Endothelial cell of umbilical vein (primary cell): ENCODE results near the gene CNTN6. TPM values are rescaled to one million over a fixed set of nuclear protein-coding genes. Genes with fewer than 3 reads are reported as not detected.

Experiments used
- BruUV-seq: library from RNA; stranded (reverse); fragments of 400-500 nt; replicated peaks from 2 replicates; lab custom pipeline; 2021; lab: Mats Ljungman, UMichigan
- CTCF ChIA-PET: fragments of 300-600, 350-600 bp; sonication (Branson Sonifier 250); formaldehyde crosslinking; loops from one replicate; lab custom pipeline; 2021; ENCODE audit warnings: antibody characterized with exemption, inconsistent platforms; lab: Charles Lee
- POLR2A ChIA-PET: fragments of 300-600, 350-600 bp; sonication (Branson Sonifier 250); formaldehyde crosslinking; loops from one replicate; lab custom pipeline; 2021; ENCODE audit warnings: antibody characterized with exemption, inconsistent platforms; lab: Charles Lee
- DNase-seq: peaks from one replicate; pipeline ENCODE4 v3.0.0-alpha.2; 2011; ENCODE audit warnings: low read depth, low spot score
- FAIRE-seq: peaks from 2 replicates; lab custom pipeline; 2011; peaks lifted over from hg19 to GRCh38; lab: Jason Lieb, UNC
- H2AFZ ChIP-seq: 2 replicates; pipeline ENCODE4 v1.6.0; 2012; ENCODE audit warnings: low read depth, low read length, control low read depth, inconsistent platforms
- H3K27ac ChIP-seq: 2 replicates; pipeline ENCODE4 v1.5.1; 2011; ENCODE audit warnings: low read depth, mild to moderate bottlenecking, control low read depth, low read length, moderate library complexity; ENCODE audit not compliant: insufficient read depth
- H3K27me3 ChIP-seq, 2 experiments: 2 replicates each; pipeline versions ENCODE4 v1.6.0 to v1.6.1; 2011; ENCODE audit warnings: low read length in 2 of 2, mixed read lengths in 1 of 2; ENCODE audit not compliant: control insufficient read depth in 2 of 2, insufficient read depth in 2 of 2
- H3K36me3 ChIP-seq, 2 experiments: 2 replicates in 1 of 2; 3 replicates in 1 of 2; pipeline ENCODE4 v1.5.1; 2011; ENCODE audit warnings: low read length in 2 of 2, mild to moderate bottlenecking in 1 of 2, moderate library complexity in 1 of 2; ENCODE audit not compliant: control insufficient read depth in 2 of 2, insufficient read depth in 2 of 2; ENCODE audit errors: extremely low read depth in 1 of 2
- H3K4me1 ChIP-seq: 3 replicates; pipeline ENCODE4 v1.5.1; 2011; ENCODE audit warnings: mild to moderate bottlenecking, low read length; ENCODE audit not compliant: control insufficient read depth, insufficient read depth; ENCODE audit errors: extremely low read depth
- H3K4me2 ChIP-seq: 2 replicates; pipeline ENCODE4 v1.6.1; 2011; ENCODE audit warnings: low read length, control low read depth, mixed read lengths; ENCODE audit not compliant: insufficient read depth
- H3K4me3 ChIP-seq, 3 experiments: fragments of 200-600 bp in 1 of 3; sonication (generic), shearing (Covaris generic) in 1 of 3; replicated peaks in 1 of 3; 2 replicates each; pipeline ENCODE4 v1.5.1; 2011 to 2016; ENCODE audit warnings: control low read depth in 3 of 3, low read length in 3 of 3, mild to moderate bottlenecking in 2 of 3, inconsistent platforms in 1 of 3, low read depth in 1 of 3, moderate library complexity in 1 of 3; ENCODE audit not compliant: insufficient read depth in 1 of 3
- H3K79me2 ChIP-seq: 2 replicates; pipeline ENCODE4 v1.6.0; 2012; ENCODE audit warnings: low read length, inconsistent platforms; ENCODE audit not compliant: control insufficient read depth, insufficient read depth
- H3K9ac ChIP-seq: replicated peaks from 2 replicates; pipeline ENCODE3; 2011; ENCODE audit warnings: low read length, control low read depth; ENCODE audit not compliant: insufficient read depth; ENCODE audit errors: extremely low read depth
- H3K9me1 ChIP-seq: replicated peaks from 3 replicates; pipeline ENCODE4 v1.6.0; 2011; ENCODE audit warnings: mild to moderate bottlenecking, low read length; ENCODE audit not compliant: control insufficient read depth, insufficient read depth; ENCODE audit errors: extremely low read depth
- H3K9me3 ChIP-seq: replicated peaks from 2 replicates; pipeline ENCODE4 v1.5.1; 2012; ENCODE audit warnings: low read length, inconsistent platforms; ENCODE audit not compliant: control insufficient read depth, insufficient read depth
- H4K20me1 ChIP-seq: replicated peaks from 2 replicates; pipeline ENCODE3; 2011; ENCODE audit warnings: mild to moderate bottlenecking, low read length; ENCODE audit not compliant: control insufficient read depth, insufficient read depth; ENCODE audit errors: extremely low read depth
- EZH2 ChIP-seq: IDR thresholded peaks from 2 replicates; pipeline ENCODE4 v1.6.1; 2012; ENCODE audit warnings: borderline replicate concordance, low read depth, mild to moderate bottlenecking, moderate library complexity, low read length, inconsistent platforms; ENCODE audit not compliant: severe bottlenecking
- FOS ChIP-seq: IDR thresholded peaks from 2 replicates; pipeline ENCODE4 v1.6.1; 2011; ENCODE audit warnings: mild to moderate bottlenecking, low read length, moderate library complexity, borderline replicate concordance; ENCODE audit not compliant: insufficient read depth
- GATA2 ChIP-seq: IDR thresholded peaks from 2 replicates; pipeline ENCODE4 v1.7.0; 2011; ENCODE audit warnings: low read depth, mild to moderate bottlenecking, moderate library complexity, mixed read lengths, low read length; ENCODE audit not compliant: insufficient read length, insufficient read depth
- JUN ChIP-seq: IDR thresholded peaks from 2 replicates; pipeline ENCODE4 v1.6.1; 2011; ENCODE audit warnings: borderline replicate concordance, low read depth; ENCODE audit not compliant: insufficient read length, insufficient read depth
- MAX ChIP-seq: IDR thresholded peaks from 2 replicates; pipeline ENCODE4 v1.6.1; 2011; ENCODE audit not compliant: insufficient read depth, insufficient read length
- MYC ChIP-seq: IDR thresholded peaks from one replicate; pipeline ENCODE4 v1.6.1; 2011; ENCODE audit warnings: mild to moderate bottlenecking, low read depth, low read length
- POLR2A ChIP-seq: IDR thresholded peaks from 2 replicates; pipeline ENCODE4 v1.6.1; 2012; ENCODE audit warnings: low read depth, mild to moderate bottlenecking, control low read depth, low read length
- POLR2AphosphoS5 ChIP-seq: IDR thresholded peaks from 2 replicates; pipeline ENCODE4 v1.6.1; 2012; ENCODE audit warnings: low read depth, mild to moderate bottlenecking, control low read depth, low read length, moderate library complexity; ENCODE audit not compliant: insufficient read depth
- dilution Hi-C: fragments of 300-500 bp; cut with MboI; formaldehyde crosslinking; loops from one replicate; pipeline ENCODE4 v1.15.0; 2019; ENCODE audit warnings: low sequenced_read_pairs; ENCODE audit not compliant: extremely low pct_ligation_motif_present
- intact Hi-C: fragments of 100-400 bp; cut with micrococcal nuclease; formaldehyde crosslinking; loops from one replicate; pipeline ENCODE4 v1.10.0; 2022
- polyA plus RNA-seq, 4 experiments: library from polyadenylated mRNA; depleted of rRNA in 3 of 4; stranded (reverse) in 3 of 4; unstranded in 1 of 4; fragments of >200 nt; gene quantifications; 2 replicates each; pipeline versions ENCODE4 v1.2.1 to v1.2.3, GENCODE V29; 2011 to 2012; ENCODE audit warnings: missing spikeins in 1 of 4
- total RNA-seq: library from RNA; stranded (reverse); gene quantifications from 2 replicates; pipeline ENCODE4 v1.2.3, GENCODE V29; 2021
- TF ChIP-seq, protein P1 (sequence below), 2 donors: IDR thresholded peaks; 1 replicate in 1 of 2; 2 replicates in 1 of 2; pipeline ENCODE4 v1.5.1; 2011; ENCODE audit warnings: low read length in 2 of 2, mild to moderate bottlenecking in 2 of 2, moderate library complexity in 2 of 2, control low read depth in 1 of 2, inconsistent platforms in 1 of 2, low read depth in 1 of 2; ENCODE audit not compliant: insufficient read depth in 1 of 2; ENCODE audit errors: extremely low read depth in 1 of 2

The CNTN6 gene
- total and polyA plus RNA-seq, 2 donors (not counting 3 experiments of a cell fraction or from before 2014, with no cell fraction given): not detected

- FAIRE-seq: no peak
- BruUV-seq: no TSS peak
- Histone ChIP-seq H2AFZ (no peak overlapping the region), H3K27ac (no peak overlapping the region), H3K9me1 (no peaks in the 10 kb centered on the region), H4K20me1 (no peaks in the 10 kb centered on the region), H3K36me3 (no peaks in the 10 kb centered on the region), H3K4me2 (no peak overlapping the region), H3K9me3 (no peaks in the 10 kb centered on the region), H3K9ac (no peak overlapping the region), H3K79me2 (no peaks in the 10 kb centered on the region), H3K27me3 (no peaks in the 10 kb centered on the region), H3K4me3 (no peak overlapping the region), H3K4me1 (no peaks in the 10 kb centered on the region)
- intact Hi-C loops: no loop called here
- dilution Hi-C loops: no loop called here
- no peak for DNase-seq
- CTCF ChIA-PET: no interaction called here
- POLR2A ChIA-PET: no interaction called here
- TF ChIP-seq, protein P1, sequence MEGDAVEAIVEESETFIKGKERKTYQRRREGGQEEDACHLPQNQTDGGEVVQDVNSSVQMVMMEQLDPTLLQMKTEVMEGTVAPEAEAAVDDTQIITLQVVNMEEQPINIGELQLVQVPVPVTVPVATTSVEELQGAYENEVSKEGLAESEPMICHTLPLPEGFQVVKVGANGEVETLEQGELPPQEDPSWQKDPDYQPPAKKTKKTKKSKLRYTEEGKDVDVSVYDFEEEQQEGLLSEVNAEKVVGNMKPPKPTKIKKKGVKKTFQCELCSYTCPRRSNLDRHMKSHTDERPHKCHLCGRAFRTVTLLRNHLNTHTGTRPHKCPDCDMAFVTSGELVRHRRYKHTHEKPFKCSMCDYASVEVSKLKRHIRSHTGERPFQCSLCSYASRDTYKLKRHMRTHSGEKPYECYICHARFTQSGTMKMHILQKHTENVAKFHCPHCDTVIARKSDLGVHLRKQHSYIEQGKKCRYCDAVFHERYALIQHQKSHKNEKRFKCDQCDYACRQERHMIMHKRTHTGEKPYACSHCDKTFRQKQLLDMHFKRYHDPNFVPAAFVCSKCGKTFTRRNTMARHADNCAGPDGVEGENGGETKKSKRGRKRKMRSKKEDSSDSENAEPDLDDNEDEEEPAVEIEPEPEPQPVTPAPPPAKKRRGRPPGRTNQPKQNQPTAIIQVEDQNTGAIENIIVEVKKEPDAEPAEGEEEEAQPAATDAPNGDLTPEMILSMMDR (IDR thresholded peaks at IDR 0.05; ENCODE audit: extremely low read depth in 1 of 2, insufficient read depth in 1 of 2, low read depth in 1 of 2, low read length in 2 of 2): no peak
- TF ChIP-seq MAX: no peak
- no peak for TF ChIP-seq FOS
- TF ChIP-seq MYC: no peak
- TF ChIP-seq POLR2A: no peak
- no peak for TF ChIP-seq JUN
- TF ChIP-seq GATA2: no peak
- TF ChIP-seq POLR2AphosphoS5: no peak
- TF ChIP-seq EZH2: no peak
These were observed 182.7 kb downstream of the CNTN6 start for GRCh38 chr3:1275495-1275894.
